NCI-H187 (cell line): ENCODE measurements around the gene SOD3.
A peak's percentile ranks its signal among the peaks of the same experiment; 100 is the strongest.

Experiments used
- DNase-seq, 2 experiments: peaks; one replicate each; lab custom pipeline; 2025; lab: John Stamatoyannopoulos, UW

Gene SOD3

DNA sequence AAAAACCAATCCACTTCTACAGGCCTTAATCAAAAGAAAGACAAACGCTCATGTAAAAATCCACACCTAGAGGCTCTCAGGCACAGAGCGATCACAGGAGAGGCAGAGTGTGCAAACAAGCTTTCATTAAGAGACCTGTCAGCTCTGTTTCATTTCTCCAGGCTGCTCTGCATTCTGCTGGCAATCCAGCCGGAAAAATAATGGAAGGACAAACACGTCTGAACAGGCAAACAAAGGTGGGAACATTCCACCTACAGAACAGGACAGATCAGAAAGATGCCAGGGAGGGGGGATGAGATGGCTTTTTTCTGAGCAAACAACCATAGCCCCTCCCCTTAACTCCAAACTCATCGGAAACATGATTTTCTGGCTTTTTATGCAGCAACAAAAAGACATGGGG, 9.7 kb downstream of the SOD3 start:
- DNase-seq: peak; percentile 29 to 56

DNA sequence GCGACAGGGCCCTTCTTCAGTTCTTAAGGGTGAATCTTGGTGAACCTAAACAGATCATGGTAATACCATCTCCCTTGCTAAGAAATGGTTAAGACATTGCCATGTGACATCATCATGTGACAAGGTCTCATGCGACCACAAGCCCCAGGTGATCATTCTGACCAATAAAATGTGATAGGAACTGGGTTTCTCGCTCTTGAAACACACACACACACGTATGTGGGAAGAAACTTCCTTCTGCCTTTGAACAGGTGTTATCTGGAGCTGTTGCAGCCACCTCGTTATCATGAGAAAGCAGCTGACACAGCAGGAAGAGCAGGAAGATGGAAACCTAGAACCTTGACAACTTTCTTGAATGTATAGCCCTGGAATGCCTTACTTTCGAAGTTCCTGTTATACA, 10.2 kb downstream of the SOD3 start:
- DNase-seq: peak in 1 of 2 experiments; percentile 56

DNA sequence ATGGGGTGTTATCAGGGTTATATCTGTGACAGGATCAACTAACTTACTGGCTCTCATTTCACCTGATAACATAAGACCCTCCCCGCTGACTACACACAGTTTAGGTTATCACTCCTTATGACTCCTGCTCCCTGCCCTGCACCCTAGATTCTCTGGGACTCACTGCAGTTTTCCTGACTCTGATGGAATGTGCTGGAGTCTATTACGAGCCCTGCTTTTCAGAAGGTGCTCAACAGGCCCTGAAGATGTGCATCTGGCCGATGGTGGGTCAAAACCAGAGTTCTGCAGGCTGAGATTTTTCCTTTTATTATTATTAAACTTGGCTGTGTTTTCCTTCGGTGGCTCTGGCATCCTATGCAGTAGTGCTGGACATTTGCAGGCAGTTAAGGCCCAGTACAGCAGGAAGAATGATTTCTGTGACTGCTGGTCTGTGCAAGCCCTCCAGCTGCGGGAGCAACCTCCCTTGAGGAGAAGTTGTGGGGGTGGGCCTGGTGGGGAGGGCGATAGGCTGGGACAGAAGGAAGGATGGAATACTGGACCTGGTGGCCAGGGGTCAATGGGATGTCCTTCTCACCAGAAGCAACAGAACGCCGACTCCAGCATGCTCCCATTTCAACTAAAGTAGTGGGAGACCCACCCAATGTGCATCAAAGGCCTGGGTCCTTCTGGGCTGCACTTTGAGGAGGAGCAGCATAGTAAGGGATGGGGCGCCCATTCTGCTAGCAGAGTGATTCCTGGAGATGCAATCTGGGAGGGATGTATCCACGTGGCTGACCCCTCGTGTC, 11.0 kb downstream of the SOD3 start:
- no peak for DNase-seq

GRCh38 chr4:24807611-24808010, 12.2 kb downstream of the SOD3 start:
- no peak for DNase-seq

DNA sequence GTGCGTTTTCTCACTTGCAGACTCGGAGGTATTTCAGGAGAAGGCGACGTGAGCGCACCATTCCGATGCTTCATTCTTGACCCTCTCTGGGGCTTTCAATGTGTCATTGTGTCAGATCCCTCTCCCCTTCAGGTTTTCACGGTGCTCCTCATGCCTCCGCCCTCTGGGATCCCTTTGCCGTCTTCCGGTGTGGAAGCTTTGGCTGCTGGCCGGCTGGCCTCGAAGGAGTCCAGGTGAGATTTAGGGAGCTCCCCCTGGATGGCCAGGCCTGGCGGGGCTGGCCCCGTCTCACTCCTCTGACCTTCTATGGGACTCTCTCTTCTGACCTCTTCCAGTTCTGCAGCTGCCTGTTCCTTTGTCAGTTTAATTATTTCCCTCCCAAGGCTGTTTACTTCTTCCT, 12.9 kb downstream of the SOD3 start:
- DNase-seq: no peak

DNA sequence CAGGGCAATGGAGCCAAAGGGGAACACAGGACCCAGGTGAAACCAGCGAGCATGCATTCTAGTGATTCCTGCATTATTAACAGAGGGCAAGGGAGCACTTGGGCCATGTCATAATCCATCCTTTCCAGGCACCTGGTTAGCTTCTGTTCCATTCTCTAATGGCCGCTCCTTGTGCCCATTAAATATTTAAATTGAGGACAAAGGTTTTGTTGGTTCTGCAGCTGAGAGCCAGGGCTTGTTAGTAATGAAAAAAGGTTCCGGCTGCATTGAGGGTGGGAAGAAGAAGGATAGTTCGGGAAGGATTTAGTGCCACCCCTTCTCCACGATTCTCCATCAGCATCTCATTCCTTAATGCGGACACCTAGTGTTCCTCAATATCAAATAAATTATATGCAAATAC, 13.6 kb downstream of the SOD3 start:
- no peak for DNase-seq

DNA sequence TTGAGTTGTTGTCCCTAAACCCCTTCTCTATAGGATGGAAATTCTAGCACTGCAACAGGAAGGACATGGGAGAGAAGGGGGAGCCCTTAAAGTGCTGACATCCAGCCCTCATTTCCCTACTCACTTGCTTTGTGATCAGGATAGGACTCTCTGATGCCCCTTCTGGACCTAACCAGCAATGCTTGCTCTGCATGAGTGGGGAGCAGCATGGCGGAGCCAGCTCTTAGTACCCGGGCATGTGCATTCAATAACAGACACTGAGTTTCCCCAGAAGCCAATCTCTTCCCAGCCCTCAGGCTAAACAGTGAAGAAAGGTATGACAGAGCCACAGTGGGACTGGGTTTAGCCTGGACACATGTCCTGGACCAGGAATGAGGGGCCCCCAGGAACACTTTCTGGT, 14.0 kb downstream of the SOD3 start:
- DNase-seq: no peak

DNA sequence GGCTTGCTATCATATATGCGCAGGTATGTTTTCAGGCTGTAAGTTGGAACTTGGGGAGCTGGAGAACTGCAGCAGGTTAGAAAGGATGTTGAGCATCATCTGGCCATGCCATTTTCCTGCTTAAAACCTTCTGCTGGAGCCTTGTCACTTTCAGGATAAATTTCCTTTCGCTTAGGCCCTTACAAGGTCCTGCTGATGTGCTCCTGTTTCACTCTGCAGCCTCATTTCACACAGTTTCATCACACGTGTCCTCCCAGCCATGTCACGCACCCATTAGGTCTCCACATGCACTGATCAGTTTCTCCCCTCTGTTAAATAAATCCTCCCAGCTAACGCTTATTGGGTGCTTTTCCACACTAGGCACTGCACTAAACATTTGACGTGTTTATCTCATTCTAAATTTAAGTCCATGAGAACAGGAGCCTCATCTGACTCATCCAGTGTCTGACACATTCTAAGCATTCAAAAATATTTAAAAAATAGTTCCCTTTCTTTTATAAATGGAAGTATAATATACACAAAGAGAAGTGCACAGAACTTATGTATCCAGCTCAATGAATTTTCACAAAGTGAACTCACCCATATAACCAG, 14.5 kb downstream of the SOD3 start:
- DNase-seq: no peak

GRCh38 chr4:24810871-24811631, 15.7 kb downstream of the SOD3 start:
- no peak for DNase-seq

DNA sequence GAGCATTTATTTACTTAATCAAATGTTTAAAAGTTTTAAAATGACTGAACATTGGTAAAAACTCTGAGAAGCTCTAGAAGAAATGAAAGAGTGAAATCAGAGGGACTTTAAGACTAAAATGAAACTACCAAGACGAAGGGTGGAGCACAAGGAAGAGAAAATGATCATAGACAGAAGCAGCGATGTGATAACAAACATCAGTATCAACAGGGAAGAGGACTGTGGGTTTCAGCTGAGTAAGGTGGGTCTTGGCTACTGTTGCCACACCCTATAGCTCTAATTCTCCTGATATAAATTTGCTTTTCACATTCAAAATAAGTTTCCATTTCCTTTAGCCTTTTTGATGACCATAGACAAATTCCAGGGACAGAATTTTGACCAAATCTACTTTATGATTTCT, 18.4 kb downstream of the SOD3 start:
- DNase-seq: no peak

- no peak for DNase-seq
Measured at GRCh38 chr4:24816797-24817196, 21.4 kb downstream of the SOD3 start.

- no peak for DNase-seq
Measured at GRCh38 chr4:24820541-24820940, 25.2 kb downstream of the SOD3 start.

- DNase-seq: no peak
Measured at GRCh38 chr4:24824720-24825119, 29.3 kb downstream of the SOD3 start.

GRCh38 chr4:24831637-24832036, 36.3 kb downstream of the SOD3 start:
- DNase-seq: no peak

DNA sequence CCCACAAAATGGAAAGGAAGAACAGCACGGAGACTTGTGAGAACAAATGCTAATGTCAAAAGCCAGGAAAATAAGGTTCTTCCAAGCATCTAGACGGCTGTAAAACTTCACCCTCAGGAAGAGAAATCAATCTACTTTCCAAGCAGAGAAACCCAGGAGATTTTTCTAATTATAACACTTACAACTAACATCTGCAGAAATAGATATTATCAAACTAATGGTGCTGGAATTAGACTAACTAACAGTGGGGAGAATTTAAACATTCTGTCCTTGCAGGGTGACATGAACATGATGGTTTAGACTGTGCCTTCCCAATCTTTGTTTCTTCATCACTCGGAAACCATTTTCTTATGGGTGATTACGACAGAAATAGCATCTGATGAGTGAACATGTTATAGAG, 40.3 kb downstream of the SOD3 start:
- DNase-seq: no peak

- no peak for DNase-seq
Measured at GRCh38 chr4:24836661-24837242, 41.4 kb downstream of the SOD3 start.

- DNase-seq: peak; percentile 72 to 73
Measured at GRCh38 chr4:24837336-24837735, 42.0 kb downstream of the SOD3 start.

DNA sequence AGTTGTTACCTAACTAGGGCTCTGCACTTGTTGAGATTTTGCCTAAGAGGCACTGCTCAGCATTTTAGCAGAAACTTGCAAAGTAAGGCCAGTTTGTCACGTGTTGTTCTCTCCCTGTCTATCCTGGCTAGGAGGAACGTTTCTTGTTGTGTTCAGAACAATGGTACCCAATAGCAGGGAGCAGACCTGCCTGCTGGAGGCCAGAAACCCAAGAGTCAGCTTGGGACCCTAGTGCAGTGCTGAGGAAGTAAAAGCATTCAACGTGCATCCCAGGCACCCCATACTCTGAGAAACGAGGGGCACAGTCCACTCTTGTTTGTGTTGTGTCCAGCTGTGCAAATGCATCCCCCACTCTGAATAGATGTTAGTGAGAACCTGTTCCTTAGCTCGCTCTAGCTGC, 42.4 kb downstream of the SOD3 start:
- no peak for DNase-seq

DNA sequence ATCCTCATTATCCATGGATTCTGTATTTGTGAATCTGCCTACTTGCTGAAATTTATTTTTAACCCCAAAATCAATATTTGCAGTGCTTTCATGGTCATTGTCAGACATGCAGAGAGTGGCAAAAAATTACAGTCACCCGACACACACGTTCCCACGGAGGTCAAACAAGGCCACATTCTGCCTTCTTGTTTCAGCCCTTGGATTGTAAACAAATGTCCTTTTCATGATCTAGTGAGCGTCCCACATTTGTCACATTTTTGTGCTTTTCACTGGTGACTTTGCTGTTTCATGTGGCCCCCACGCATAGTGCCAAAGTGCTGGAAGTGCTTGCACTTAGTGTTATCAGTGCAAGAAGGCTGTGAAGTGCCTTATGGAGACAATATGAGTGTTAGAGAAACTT, 45.0 kb downstream of the SOD3 start:
- DNase-seq: no peak

- no peak for DNase-seq
Measured at GRCh38 chr4:24840826-24841543, 45.6 kb downstream of the SOD3 start.

GRCh38 chr4:24842356-24842755, 47.0 kb downstream of the SOD3 start:
- no peak for DNase-seq

DNA sequence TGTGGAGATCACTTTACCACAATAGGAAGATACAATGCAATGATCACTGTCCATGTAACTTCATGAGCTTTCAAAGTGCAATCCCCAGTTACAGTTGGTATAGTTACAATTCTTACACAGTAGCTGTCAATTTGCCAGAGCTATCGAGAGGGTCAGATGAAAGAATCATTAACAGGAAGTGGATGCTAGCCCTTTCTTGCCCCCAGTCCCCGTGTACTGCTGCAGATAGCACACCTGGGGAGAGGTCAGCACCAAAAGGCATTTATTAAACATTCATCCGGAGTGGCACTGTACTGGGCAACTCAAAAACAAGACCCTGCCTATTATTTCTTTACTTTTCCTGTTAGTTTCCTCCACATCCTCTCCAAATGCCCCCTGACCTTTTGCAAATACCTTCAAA, 47.7 kb downstream of the SOD3 start:
- DNase-seq: no peak
